HEK293 (cell line): ENCODE measurements around the gene C12orf56.

ENCODE experiments used
- CTCF ChIA-PET: fragments of 350-600 bp; formaldehyde crosslinking; extraction: SDS; loops from one replicate; lab custom pipeline; 2021; ENCODE audit warnings: antibody characterized with exemption; lab: Yijun Ruan, JAX
- POLR2A ChIA-PET: fragments of 300-600 bp; formaldehyde crosslinking; extraction: SDS; loops from one replicate; lab custom pipeline; 2020; ENCODE audit warnings: antibody characterized with exemption, inconsistent platforms; lab: Yijun Ruan, JAX
- H3K27ac ChIP-seq: fragments of 200-500 bp; sonication (Bioruptor generic); 2 replicates; pipeline ENCODE4 v1.5.1; 2014; ENCODE audit warnings: low read depth, low read length, control low read depth, inconsistent platforms; ENCODE audit errors: extremely low read depth
- H3K36me3 ChIP-seq, 2 experiments: fragments of 200-500 bp in 1 of 2; sonication (Bioruptor generic) in 1 of 2; 1 replicate in 1 of 2; 2 replicates in 1 of 2; pipeline ENCODE4 v1.5.1; 2014 to 2017; ENCODE audit warnings: inconsistent platforms in 2 of 2, low read length in 2 of 2; ENCODE audit not compliant: control insufficient read depth in 2 of 2, insufficient read depth in 1 of 2
- H3K4me1 ChIP-seq: fragments of 200-500 bp; sonication (Bioruptor generic); 2 replicates; pipeline ENCODE4 v1.5.1; 2014; ENCODE audit warnings: mild to moderate bottlenecking, low read length, inconsistent platforms; ENCODE audit not compliant: control insufficient read depth, insufficient read depth
- H3K4me3 ChIP-seq: 2 replicates; pipeline ENCODE4 v1.5.1; 2011; ENCODE audit warnings: low read depth, mild to moderate bottlenecking, control low read depth, low read length, moderate library complexity
- H3K9me3 ChIP-seq: fragments of 200-500 bp; sonication (Bioruptor generic); 2 replicates; pipeline ENCODE4 v1.5.1; 2014; ENCODE audit warnings: low read depth, low read length, inconsistent platforms; ENCODE audit not compliant: control insufficient read depth, insufficient read depth
- GLIS2 ChIP-seq: fragments of 450-650 bp; formaldehyde crosslinking; IDR thresholded peaks from 2 replicates; pipeline ENCODE4 v1.5.1; 2016; ENCODE audit warnings: missing biosample characterization, missing genetic modification characterization
- IKZF3 ChIP-seq: fragments of 450-650 bp; IDR thresholded peaks from 2 replicates; pipeline ENCODE4 v1.5.0; 2018; ENCODE audit warnings: missing biosample characterization, mild to moderate bottlenecking, missing genetic modification characterization, moderate library complexity
- KLF7 ChIP-seq: fragments of 450-650 bp; formaldehyde crosslinking; IDR thresholded peaks from 2 replicates; pipeline ENCODE4 v1.5.1; 2016; ENCODE audit warnings: missing biosample characterization, missing genetic modification characterization, borderline replicate concordance
- ZBTB17 ChIP-seq: fragments of 450-650 bp; formaldehyde crosslinking; IDR thresholded peaks from 2 replicates; pipeline ENCODE4 v1.5.1; 2016; ENCODE audit warnings: missing biosample characterization, missing genetic modification characterization
- ZBTB7A ChIP-seq: fragments of 450-650 bp; formaldehyde crosslinking; IDR thresholded peaks from 2 replicates; pipeline ENCODE4 v1.5.1; 2016; ENCODE audit warnings: low read depth, missing biosample characterization, missing genetic modification characterization
- ZNF10 ChIP-seq: fragments of 450-650 bp; formaldehyde crosslinking; IDR thresholded peaks from 2 replicates; pipeline ENCODE4 v1.5.1; 2017; ENCODE audit warnings: missing biosample characterization, missing genetic modification characterization
- ZNF112 ChIP-seq: fragments of 450-650 bp; formaldehyde crosslinking; IDR thresholded peaks from 2 replicates; pipeline ENCODE4 v1.5.0; 2017; ENCODE audit warnings: missing biosample characterization, missing genetic modification characterization
- ZNF184 ChIP-seq: fragments of 450-650 bp; IDR thresholded peaks from 2 replicates; pipeline ENCODE4 v1.5.1; 2018; ENCODE audit warnings: missing biosample characterization, mild to moderate bottlenecking, missing genetic modification characterization
- ZNF19 ChIP-seq: fragments of 450-650 bp; formaldehyde crosslinking; IDR thresholded peaks from 2 replicates; pipeline ENCODE4; 2016; ENCODE audit warnings: missing biosample characterization, missing genetic modification characterization, low read depth
- ZNF335 ChIP-seq: fragments of 450-650 bp; formaldehyde crosslinking; conservative IDR thresholded peaks from 2 replicates; pipeline ENCODE4 v1.5.1; 2016; ENCODE audit warnings: missing biosample characterization, missing genetic modification characterization
- ZNF37A ChIP-seq: fragments of 450-650 bp; IDR thresholded peaks from 2 replicates; pipeline ENCODE4 v1.5.1; 2018; ENCODE audit warnings: missing biosample characterization, missing genetic modification characterization
- ZNF48 ChIP-seq: fragments of 450-650 bp; formaldehyde crosslinking; IDR thresholded peaks from 2 replicates; pipeline ENCODE4 v1.5.1; 2016; ENCODE audit warnings: missing biosample characterization, missing genetic modification characterization
- ZNF501 ChIP-seq: fragments of 450-650 bp; formaldehyde crosslinking; IDR thresholded peaks from 2 replicates; pipeline ENCODE4 v1.5.1; 2016; ENCODE audit warnings: missing biosample characterization, missing genetic modification characterization
- ZNF521 ChIP-seq: fragments of 450-650 bp; formaldehyde crosslinking; IDR thresholded peaks from 2 replicates; pipeline ENCODE4 v1.5.1; 2017; ENCODE audit warnings: missing biosample characterization, mild to moderate bottlenecking, missing genetic modification characterization
- ZNF621 ChIP-seq: fragments of 450-650 bp; formaldehyde crosslinking; IDR thresholded peaks from 2 replicates; pipeline ENCODE4 v1.5.1; 2017; ENCODE audit warnings: missing biosample characterization, missing genetic modification characterization
- TF ChIP-seq, protein P1 (sequence below): fragments of 450-650 bp; formaldehyde crosslinking; IDR thresholded peaks from 2 replicates; pipeline ENCODE4 v1.5.1; 2017; ENCODE audit warnings: missing biosample characterization, missing genetic modification characterization
- TF ChIP-seq, protein P2 (sequence below): fragments of 450-650 bp; formaldehyde crosslinking; IDR thresholded peaks from 2 replicates; pipeline ENCODE4 v1.5.1; 2016; ENCODE audit warnings: missing biosample characterization, missing genetic modification characterization
- TF ChIP-seq, protein P3 (sequence below): fragments of 450-650 bp; formaldehyde crosslinking; IDR thresholded peaks from 2 replicates; pipeline ENCODE4 v1.5.1; 2017; ENCODE audit warnings: missing biosample characterization, missing genetic modification characterization
- TF ChIP-seq, protein P4 (sequence below): fragments of 450-650 bp; formaldehyde crosslinking; IDR thresholded peaks from 2 replicates; pipeline ENCODE4 v1.5.1; 2016; ENCODE audit warnings: missing biosample characterization, missing genetic modification characterization
- TF ChIP-seq, protein P5 (sequence below): fragments of 450-650 bp; formaldehyde crosslinking; IDR thresholded peaks from 2 replicates; pipeline ENCODE4 v1.5.1; 2016; ENCODE audit warnings: missing biosample characterization, missing genetic modification characterization
- TF ChIP-seq, protein P6 (sequence below): fragments of 450-650 bp; formaldehyde crosslinking; IDR thresholded peaks from 2 replicates; pipeline ENCODE4 v1.5.1; 2016; ENCODE audit warnings: missing biosample characterization, missing genetic modification characterization
- TF ChIP-seq, protein P7 (sequence below): fragments of 450-650 bp; formaldehyde crosslinking; IDR thresholded peaks from 2 replicates; pipeline ENCODE4 v1.5.1; 2016; ENCODE audit warnings: missing biosample characterization, missing genetic modification characterization

The C12orf56 gene

DNA sequence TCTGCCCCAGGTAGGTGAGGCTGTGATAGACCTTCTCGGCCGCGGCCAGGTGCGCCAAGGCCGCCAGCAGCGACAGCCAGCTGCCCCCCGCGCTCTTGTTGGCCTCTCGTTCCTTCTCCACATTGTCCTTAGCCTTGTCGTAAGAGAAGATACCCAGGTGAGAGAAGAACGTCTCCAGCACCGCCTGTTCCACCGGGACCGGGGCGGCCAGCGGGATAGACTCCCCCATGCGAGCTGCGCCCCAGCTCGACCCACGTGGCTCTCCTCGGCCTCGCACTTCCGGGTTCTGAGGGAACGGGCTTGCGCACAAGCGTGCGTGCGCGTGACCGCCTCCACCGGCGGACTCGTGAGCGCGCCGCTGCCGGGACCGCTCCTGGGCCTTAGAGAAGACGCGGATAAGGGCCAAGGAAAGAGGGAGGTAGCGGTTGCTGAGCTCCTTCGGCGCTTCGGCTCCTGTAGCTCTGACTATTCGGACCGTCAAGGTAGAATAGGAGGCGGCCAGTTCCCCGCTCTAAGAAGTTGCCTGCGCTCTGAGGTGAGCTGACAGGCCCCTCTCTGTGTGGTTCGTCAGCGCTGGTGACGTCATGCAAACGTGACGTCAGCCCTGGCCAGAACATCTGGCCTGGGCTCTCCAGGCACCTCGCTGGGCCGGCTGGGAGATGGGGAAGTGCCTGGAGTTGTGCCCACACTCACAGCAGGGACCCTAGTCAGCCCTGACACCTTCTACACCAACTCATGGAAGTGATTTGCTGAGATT lies 168.4 kb downstream of the C12orf56 start, which contains the start of gene KICS2:
Gene KICS2, minus strand, starts transcription at position 288 of the 757 bp plus-strand sequence. Its CDS starts 59 bp downstream, at position 229.
- H3K9me3 ChIP-seq, result no peaks in the 10 kb centered on the region
- CTCF ChIA-PET, result interaction anchor here (0.6 to 1.3 kb wide), 2 partner anchors 91 to 1209 kb away, joined by 3 read pairs; no protein-coding TSS in a partner anchor
- POLR2A ChIA-PET, result interaction anchor here (0.9 to 1.4 kb wide), 4 partner anchors 24 to 383 kb away, joined by 3 to 5 read pairs (median 4); partner anchors contain the start of gene SRGAP1
- H3K4me3 ChIP-seq, result peak within 1 kb of the TSS; percentile 95
- peaks cover 8% of the 10 kb centered on the region; the same call in 1 of the 2 replicates for H3K4me1 ChIP-seq
- H3K27ac ChIP-seq, result peak within 1 kb of the TSS; percentile 71
- no peaks in the 10 kb centered on the region for H3K36me3 ChIP-seq
- 0 out of 2 replicates have a peak, but pooled peaks have one; percentile 39 for TF ChIP-seq ZNF37A (tag by site-specific recombination)
- no peak for TF ChIP-seq ZNF521
- TF ChIP-seq ZNF335, result peak; percentile 94
- no peak for TF ChIP-seq ZNF621 (tag by site-specific recombination)
- no peak for TF ChIP-seq ZNF48 (tag by site-specific recombination)
- TF ChIP-seq, protein P1, sequence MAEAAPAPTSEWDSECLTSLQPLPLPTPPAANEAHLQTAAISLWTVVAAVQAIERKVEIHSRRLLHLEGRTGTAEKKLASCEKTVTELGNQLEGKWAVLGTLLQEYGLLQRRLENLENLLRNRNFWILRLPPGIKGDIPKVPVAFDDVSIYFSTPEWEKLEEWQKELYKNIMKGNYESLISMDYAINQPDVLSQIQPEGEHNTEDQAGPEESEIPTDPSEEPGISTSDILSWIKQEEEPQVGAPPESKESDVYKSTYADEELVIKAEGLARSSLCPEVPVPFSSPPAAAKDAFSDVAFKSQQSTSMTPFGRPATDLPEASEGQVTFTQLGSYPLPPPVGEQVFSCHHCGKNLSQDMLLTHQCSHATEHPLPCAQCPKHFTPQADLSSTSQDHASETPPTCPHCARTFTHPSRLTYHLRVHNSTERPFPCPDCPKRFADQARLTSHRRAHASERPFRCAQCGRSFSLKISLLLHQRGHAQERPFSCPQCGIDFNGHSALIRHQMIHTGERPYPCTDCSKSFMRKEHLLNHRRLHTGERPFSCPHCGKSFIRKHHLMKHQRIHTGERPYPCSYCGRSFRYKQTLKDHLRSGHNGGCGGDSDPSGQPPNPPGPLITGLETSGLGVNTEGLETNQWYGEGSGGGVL (tag by site-specific recombination), result peak; percentile 30; the same call in 1 of the 2 replicates
- TF ChIP-seq, protein P2, sequence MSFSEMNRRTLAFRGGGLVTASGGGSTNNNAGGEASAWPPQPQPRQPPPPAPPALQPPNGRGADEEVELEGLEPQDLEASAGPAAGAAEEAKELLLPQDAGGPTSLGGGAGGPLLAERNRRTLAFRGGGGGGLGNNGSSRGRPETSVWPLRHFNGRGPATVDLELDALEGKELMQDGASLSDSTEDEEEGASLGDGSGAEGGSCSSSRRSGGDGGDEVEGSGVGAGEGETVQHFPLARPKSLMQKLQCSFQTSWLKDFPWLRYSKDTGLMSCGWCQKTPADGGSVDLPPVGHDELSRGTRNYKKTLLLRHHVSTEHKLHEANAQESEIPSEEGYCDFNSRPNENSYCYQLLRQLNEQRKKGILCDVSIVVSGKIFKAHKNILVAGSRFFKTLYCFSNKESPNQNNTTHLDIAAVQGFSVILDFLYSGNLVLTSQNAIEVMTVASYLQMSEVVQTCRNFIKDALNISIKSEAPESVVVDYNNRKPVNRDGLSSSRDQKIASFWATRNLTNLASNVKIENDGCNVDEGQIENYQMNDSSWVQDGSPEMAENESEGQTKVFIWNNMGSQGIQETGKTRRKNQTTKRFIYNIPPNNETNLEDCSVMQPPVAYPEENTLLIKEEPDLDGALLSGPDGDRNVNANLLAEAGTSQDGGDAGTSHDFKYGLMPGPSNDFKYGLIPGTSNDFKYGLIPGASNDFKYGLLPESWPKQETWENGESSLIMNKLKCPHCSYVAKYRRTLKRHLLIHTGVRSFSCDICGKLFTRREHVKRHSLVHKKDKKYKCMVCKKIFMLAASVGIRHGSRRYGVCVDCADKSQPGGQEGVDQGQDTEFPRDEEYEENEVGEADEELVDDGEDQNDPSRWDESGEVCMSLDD (tag by site-specific recombination), result peak; percentile 85
- TF ChIP-seq ZBTB17 (tag by site-specific recombination), result peak; percentile 92
- no peak for TF ChIP-seq ZNF112 (tag by site-specific recombination)
- TF ChIP-seq, protein P3, sequence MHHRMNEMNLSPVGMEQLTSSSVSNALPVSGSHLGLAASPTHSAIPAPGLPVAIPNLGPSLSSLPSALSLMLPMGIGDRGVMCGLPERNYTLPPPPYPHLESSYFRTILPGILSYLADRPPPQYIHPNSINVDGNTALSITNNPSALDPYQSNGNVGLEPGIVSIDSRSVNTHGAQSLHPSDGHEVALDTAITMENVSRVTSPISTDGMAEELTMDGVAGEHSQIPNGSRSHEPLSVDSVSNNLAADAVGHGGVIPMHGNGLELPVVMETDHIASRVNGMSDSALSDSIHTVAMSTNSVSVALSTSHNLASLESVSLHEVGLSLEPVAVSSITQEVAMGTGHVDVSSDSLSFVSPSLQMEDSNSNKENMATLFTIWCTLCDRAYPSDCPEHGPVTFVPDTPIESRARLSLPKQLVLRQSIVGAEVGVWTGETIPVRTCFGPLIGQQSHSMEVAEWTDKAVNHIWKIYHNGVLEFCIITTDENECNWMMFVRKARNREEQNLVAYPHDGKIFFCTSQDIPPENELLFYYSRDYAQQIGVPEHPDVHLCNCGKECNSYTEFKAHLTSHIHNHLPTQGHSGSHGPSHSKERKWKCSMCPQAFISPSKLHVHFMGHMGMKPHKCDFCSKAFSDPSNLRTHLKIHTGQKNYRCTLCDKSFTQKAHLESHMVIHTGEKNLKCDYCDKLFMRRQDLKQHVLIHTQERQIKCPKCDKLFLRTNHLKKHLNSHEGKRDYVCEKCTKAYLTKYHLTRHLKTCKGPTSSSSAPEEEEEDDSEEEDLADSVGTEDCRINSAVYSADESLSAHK (tag by site-specific recombination), result peak; percentile 50; the same call in 1 of the 2 replicates
- no peak for TF ChIP-seq ZNF19
- TF ChIP-seq, protein P4, sequence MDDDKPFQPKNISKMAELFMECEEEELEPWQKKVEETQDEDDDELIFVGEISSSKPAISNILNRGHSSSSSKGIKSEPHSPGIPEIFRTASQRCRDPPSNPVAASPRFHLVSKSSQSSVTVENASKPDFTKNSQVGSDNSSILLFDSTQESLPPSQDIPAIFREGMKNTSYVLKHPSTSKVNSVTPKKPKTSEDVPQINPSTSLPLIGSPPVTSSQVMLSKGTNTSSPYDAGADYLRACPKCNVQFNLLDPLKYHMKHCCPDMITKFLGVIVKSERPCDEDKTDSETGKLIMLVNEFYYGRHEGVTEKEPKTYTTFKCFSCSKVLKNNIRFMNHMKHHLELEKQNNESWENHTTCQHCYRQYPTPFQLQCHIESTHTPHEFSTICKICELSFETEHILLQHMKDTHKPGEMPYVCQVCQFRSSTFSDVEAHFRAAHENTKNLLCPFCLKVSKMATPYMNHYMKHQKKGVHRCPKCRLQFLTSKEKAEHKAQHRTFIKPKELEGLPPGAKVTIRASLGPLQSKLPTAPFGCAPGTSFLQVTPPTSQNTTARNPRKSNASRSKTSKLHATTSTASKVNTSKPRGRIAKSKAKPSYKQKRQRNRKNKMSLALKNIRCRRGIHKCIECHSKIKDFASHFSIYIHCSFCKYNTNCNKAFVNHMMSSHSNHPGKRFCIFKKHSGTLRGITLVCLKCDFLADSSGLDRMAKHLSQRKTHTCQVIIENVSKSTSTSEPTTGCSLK (tag by site-specific recombination), result no peak
- peak; percentile 71 for TF ChIP-seq GLIS2 (tag by site-specific recombination)
- TF ChIP-seq ZNF501, result peak; percentile 79
- peak; percentile 84; the same call in 1 of the 2 replicates for TF ChIP-seq IKZF3 (tag by site-specific recombination)
- peak; percentile 79 for TF ChIP-seq ZNF184
- TF ChIP-seq ZBTB7A, result 0 out of 2 replicates have a peak, but pooled peaks have one; percentile 9
- peak; percentile 25; the same call in 1 of the 2 replicates for TF ChIP-seq KLF7 (tag by site-specific recombination)
- 0 out of 2 replicates have a peak, but pooled peaks have one; percentile 27 for TF ChIP-seq ZNF10 (tag by site-specific recombination)
- TF ChIP-seq, protein P5, sequence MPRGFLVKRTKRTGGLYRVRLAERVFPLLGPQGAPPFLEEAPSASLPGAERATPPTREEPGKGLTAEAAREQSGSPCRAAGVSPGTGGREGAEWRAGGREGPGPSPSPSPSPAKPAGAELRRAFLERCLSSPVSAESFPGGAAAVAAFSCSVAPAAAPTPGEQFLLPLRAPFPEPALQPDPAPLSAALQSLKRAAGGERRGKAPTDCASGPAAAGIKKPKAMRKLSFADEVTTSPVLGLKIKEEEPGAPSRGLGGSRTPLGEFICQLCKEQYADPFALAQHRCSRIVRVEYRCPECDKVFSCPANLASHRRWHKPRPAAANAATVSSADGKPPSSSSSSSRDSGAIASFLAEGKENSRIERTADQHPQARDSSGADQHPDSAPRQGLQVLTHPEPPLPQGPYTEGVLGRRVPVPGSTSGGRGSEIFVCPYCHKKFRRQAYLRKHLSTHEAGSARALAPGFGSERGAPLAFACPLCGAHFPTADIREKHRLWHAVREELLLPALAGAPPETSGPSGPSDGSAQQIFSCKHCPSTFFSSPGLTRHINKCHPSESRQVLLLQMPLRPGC, result peak; percentile 81; the same call in 1 of the 2 replicates
- TF ChIP-seq, protein P6, sequence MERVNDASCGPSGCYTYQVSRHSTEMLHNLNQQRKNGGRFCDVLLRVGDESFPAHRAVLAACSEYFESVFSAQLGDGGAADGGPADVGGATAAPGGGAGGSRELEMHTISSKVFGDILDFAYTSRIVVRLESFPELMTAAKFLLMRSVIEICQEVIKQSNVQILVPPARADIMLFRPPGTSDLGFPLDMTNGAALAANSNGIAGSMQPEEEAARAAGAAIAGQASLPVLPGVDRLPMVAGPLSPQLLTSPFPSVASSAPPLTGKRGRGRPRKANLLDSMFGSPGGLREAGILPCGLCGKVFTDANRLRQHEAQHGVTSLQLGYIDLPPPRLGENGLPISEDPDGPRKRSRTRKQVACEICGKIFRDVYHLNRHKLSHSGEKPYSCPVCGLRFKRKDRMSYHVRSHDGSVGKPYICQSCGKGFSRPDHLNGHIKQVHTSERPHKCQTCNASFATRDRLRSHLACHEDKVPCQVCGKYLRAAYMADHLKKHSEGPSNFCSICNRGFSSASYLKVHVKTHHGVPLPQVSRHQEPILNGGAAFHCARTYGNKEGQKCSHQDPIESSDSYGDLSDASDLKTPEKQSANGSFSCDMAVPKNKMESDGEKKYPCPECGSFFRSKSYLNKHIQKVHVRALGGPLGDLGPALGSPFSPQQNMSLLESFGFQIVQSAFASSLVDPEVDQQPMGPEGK, result peak; percentile 80
- TF ChIP-seq, protein P7, sequence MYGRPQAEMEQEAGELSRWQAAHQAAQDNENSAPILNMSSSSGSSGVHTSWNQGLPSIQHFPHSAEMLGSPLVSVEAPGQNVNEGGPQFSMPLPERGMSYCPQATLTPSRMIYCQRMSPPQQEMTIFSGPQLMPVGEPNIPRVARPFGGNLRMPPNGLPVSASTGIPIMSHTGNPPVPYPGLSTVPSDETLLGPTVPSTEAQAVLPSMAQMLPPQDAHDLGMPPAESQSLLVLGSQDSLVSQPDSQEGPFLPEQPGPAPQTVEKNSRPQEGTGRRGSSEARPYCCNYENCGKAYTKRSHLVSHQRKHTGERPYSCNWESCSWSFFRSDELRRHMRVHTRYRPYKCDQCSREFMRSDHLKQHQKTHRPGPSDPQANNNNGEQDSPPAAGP (tag by site-specific recombination), result peak; percentile 85
